ENCODE measurements around the gene EYA4. TPM values are rescaled to one million over a fixed set of nuclear protein-coding genes. Genes with fewer than 3 reads are reported as not detected.

The EYA4 gene
- total RNA-seq, 2 donors from 2014 or later: 0.11 to 0.26 TPM

DNA sequence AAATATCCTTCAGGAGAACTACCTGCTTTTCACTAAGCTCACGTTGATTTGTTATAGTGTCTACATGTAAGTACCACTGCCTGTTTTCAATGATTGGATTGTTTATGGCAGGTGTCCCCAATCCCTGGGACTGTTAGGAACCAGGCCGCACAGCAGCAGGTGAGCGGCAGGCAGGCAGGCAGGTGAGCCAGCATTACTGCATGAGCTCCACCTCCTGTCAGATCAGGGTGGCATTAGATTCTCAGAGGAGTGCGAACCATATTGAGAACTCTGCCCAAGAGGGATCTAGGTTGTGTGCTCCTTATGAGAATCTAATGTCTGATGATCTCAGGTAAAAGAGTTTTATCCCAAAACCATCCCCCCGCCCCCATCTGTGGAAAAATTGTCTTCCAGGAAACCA, 303.3 kb downstream of the EYA4 start:
- Mint-ChIP-seq H3K4me1 (peaks cover 11% of the 10 kb centered on the region), H3K27me3 (ENCODE audit: insufficient read depth) (no peaks in the 10 kb centered on the region), H3K4me3 (no peak overlapping the region), H3K9me3 (no peaks in the 10 kb centered on the region), H3K36me3 (ENCODE audit: low read depth) (no peaks in the 10 kb centered on the region), H3K27ac (no peak overlapping the region)
- Histone ChIP-seq H3K4me1 (ENCODE audit: control insufficient read depth, insufficient read depth, low read length) (no peaks in the 10 kb centered on the region), H3K36me3 (ENCODE audit: control insufficient read depth, insufficient read depth, low read length) (no peaks in the 10 kb centered on the region), H3K27me3 (ENCODE audit: control insufficient read depth, insufficient read depth, low read length, poor library complexity, severe bottlenecking) (no peaks in the 10 kb centered on the region), H3K9ac (ENCODE audit: extremely low read depth, low read length, poor library complexity, severe bottlenecking) (no peak overlapping the region), H3K4me3 (ENCODE audit: low read length) (no peak overlapping the region), H3K9me3 (ENCODE audit: control insufficient read depth, low read length) (no peaks in the 10 kb centered on the region), H3K27ac (ENCODE audit: low read depth, low read length) (no peak overlapping the region)
- TF ChIP-seq, protein P1, sequence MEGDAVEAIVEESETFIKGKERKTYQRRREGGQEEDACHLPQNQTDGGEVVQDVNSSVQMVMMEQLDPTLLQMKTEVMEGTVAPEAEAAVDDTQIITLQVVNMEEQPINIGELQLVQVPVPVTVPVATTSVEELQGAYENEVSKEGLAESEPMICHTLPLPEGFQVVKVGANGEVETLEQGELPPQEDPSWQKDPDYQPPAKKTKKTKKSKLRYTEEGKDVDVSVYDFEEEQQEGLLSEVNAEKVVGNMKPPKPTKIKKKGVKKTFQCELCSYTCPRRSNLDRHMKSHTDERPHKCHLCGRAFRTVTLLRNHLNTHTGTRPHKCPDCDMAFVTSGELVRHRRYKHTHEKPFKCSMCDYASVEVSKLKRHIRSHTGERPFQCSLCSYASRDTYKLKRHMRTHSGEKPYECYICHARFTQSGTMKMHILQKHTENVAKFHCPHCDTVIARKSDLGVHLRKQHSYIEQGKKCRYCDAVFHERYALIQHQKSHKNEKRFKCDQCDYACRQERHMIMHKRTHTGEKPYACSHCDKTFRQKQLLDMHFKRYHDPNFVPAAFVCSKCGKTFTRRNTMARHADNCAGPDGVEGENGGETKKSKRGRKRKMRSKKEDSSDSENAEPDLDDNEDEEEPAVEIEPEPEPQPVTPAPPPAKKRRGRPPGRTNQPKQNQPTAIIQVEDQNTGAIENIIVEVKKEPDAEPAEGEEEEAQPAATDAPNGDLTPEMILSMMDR (conservative IDR thresholded peaks at IDR 0.05): peak; percentile 19
- WGBS, 2 experiments (ENCODE audit: insufficient coverage in 1 of 2, insufficient read length in 1 of 2): 86 to 91% methylated on average over 3 to 5 of the region's 5 CpGs
- no peak for DNase-seq

- no peak overlapping the region for H3K4me3 Mint-ChIP-seq
- no peak overlapping the region for H3K4me3 ChIP-seq (ENCODE audit: low read length)
- H3K9ac ChIP-seq (ENCODE audit: extremely low read depth, low read length, poor library complexity, severe bottlenecking): no peak overlapping the region
- H3K9me3 Mint-ChIP-seq: no peaks in the 10 kb centered on the region
- no peak overlapping the region for H3K27ac ChIP-seq (ENCODE audit: low read depth, low read length)
- TF ChIP-seq, protein P1 (conservative IDR thresholded peaks at IDR 0.05): no peak
- H3K27me3 Mint-ChIP-seq (ENCODE audit: insufficient read depth): peaks cover 2% of the 10 kb centered on the region
- H3K4me1 ChIP-seq (ENCODE audit: control insufficient read depth, insufficient read depth, low read length): no peaks in the 10 kb centered on the region
- H3K9me3 ChIP-seq (ENCODE audit: control insufficient read depth, low read length): no peaks in the 10 kb centered on the region
- H3K27me3 ChIP-seq (ENCODE audit: control insufficient read depth, insufficient read depth, low read length, poor library complexity, severe bottlenecking): no peaks in the 10 kb centered on the region
- H3K4me1 Mint-ChIP-seq: peaks cover 13% of the 10 kb centered on the region
- H3K36me3 ChIP-seq (ENCODE audit: control insufficient read depth, insufficient read depth, low read length): no peaks in the 10 kb centered on the region
- WGBS, 2 experiments (ENCODE audit: insufficient coverage in 1 of 2, insufficient read length in 1 of 2): 87 to 93% methylated on average over 4 of the region's 4 CpGs
- DNase-seq: no peak
- H3K36me3 Mint-ChIP-seq (ENCODE audit: low read depth): no peaks in the 10 kb centered on the region
- no peak overlapping the region for H3K27ac Mint-ChIP-seq
Observed at GRCh38 chr6:133546098-133546497, 304.9 kb downstream of the EYA4 start.

DNA sequence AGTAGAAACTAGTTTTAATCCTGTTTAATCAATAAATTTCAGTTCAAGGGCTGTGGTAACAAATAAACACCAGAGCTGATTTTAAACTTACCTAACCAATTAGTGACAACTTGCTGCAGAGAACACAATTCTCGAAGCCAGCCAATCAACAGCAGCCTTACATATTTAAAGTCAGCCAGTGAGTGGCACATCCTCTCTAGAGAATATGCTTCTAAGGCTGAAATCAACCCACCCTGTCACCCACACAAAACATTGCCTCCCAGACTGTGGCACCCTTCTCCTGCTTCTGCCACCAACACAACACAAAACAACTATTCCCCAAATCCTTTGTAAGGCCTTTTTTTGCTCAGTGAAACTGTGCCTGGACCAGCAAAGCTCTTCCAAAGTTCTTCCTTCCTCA, 306.0 kb downstream of the EYA4 start:
- Mint-ChIP-seq H3K27me3 (ENCODE audit: insufficient read depth) (peaks cover 2% of the 10 kb centered on the region), H3K4me3 (no peak overlapping the region), H3K27ac (no peak overlapping the region), H3K36me3 (ENCODE audit: low read depth) (no peaks in the 10 kb centered on the region), H3K4me1 (peaks cover 13% of the 10 kb centered on the region), H3K9me3 (no peaks in the 10 kb centered on the region)
- H3K9me3 ChIP-seq (ENCODE audit: control insufficient read depth, low read length): no peaks in the 10 kb centered on the region
- TF ChIP-seq, protein P1 (conservative IDR thresholded peaks at IDR 0.05): no peak
- H3K36me3 ChIP-seq (ENCODE audit: control insufficient read depth, insufficient read depth, low read length): no peaks in the 10 kb centered on the region
- H3K4me3 ChIP-seq (ENCODE audit: low read length): no peak overlapping the region
- DNase-seq: no peak
- no peak overlapping the region for H3K9ac ChIP-seq (ENCODE audit: extremely low read depth, low read length, poor library complexity, severe bottlenecking)
- no peaks in the 10 kb centered on the region for H3K27me3 ChIP-seq (ENCODE audit: control insufficient read depth, insufficient read depth, low read length, poor library complexity, severe bottlenecking)
- WGBS, 2 experiments (ENCODE audit: insufficient coverage in 1 of 2, insufficient read length in 1 of 2): 83 to 100% methylated on average over 1 of the region's 1 CpG
- no peaks in the 10 kb centered on the region for H3K4me1 ChIP-seq (ENCODE audit: control insufficient read depth, insufficient read depth, low read length)
- no peak overlapping the region for H3K27ac ChIP-seq (ENCODE audit: low read depth, low read length)

Measured in endodermal cell (in vitro differentiated cells).